HepG2 (cell line): Measurements from ENCODE around the gene PNPLA1. TPM values are rescaled to one million over a fixed set of nuclear protein-coding genes. Genes with fewer than 3 reads are reported as not detected.

ENCODE experiments used
- ATAC-seq: fragments of 200-7000 bp; cut with Tn5 transposase; 3 replicates; pipeline ENCODE4 v1.9.1; 2020; ENCODE audit warnings: mild to moderate bottlenecking, moderate library complexity
- BruUV-seq: library from RNA; stranded (reverse); fragments of 400-500 nt; replicated peaks from 2 replicates; lab custom pipeline; 2021; lab: Mats Ljungman, UMichigan
- CTCF ChIA-PET: fragments of 300-600 bp; formaldehyde crosslinking; extraction: SDS; loops from one replicate; lab custom pipeline; 2021; ENCODE audit warnings: low total read pairs, inconsistent platforms, low intra/inter-chr PET ratio; lab: Yijun Ruan, JAX
- POLR2A ChIA-PET: fragments of 350-600 bp; sonication (Branson Sonifier 250); formaldehyde crosslinking; loops from one replicate; lab custom pipeline; 2020; ENCODE audit warnings: antibody characterized with exemption, inconsistent platforms; lab: Yijun Ruan, JAX
- DNase-seq: peaks from one replicate; pipeline ENCODE4 v3.0.0-alpha.2; 2015; ENCODE audit warnings: low spot score
- FAIRE-seq: peaks from 3 replicates; lab custom pipeline; 2011; peaks lifted over from hg19 to GRCh38; lab: Jason Lieb, UNC
- H2AFZ ChIP-seq: one replicate; pipeline ENCODE4 v1.6.1; 2011; ENCODE audit warnings: low read length, inconsistent platforms
- H3K27ac ChIP-seq: fragments of 300-600 bp; 3 replicates; pipeline ENCODE4 v1.8.0; 2011; ENCODE audit warnings: mixed run types, mild to moderate bottlenecking, mixed read lengths, low read length, inconsistent platforms; ENCODE audit not compliant: insufficient read depth; ENCODE audit errors: extremely low read length
- H3K27me3 ChIP-seq, 2 experiments: fragments of 200-600 bp in 1 of 2; 2 replicates in 1 of 2; 3 replicates in 1 of 2; pipeline versions ENCODE4 v1.6.0 to v1.8.0; 2011; ENCODE audit warnings: low read length in 2 of 2, mild to moderate bottlenecking in 2 of 2, moderate library complexity in 2 of 2, inconsistent platforms in 1 of 2; ENCODE audit not compliant: insufficient read depth in 2 of 2, control insufficient read depth in 1 of 2
- H3K36me3 ChIP-seq, 2 experiments: fragments of 200-600 bp in 1 of 2; replicated peaks in 1 of 2; 2 replicates in 1 of 2; 3 replicates in 1 of 2; pipeline versions ENCODE4 v1.5.1 to v1.8.0; 2011; ENCODE audit warnings: low read length in 2 of 2, inconsistent platforms in 1 of 2; ENCODE audit not compliant: insufficient read depth in 2 of 2, control insufficient read depth in 1 of 2
- H3K4me1 ChIP-seq: 2 replicates; pipeline ENCODE4 v1.5.1; 2012; ENCODE audit warnings: low read length, inconsistent platforms; ENCODE audit not compliant: insufficient read depth
- H3K4me2 ChIP-seq: 2 replicates; pipeline ENCODE4 v1.6.0; 2011; ENCODE audit warnings: low read depth, low read length, inconsistent platforms
- H3K4me3 ChIP-seq, 3 experiments: fragments of 200-600 bp in 1 of 3; sonication (generic), shearing (Covaris generic) in 1 of 3; replicated peaks in 1 of 3; 2 replicates each; pipeline ENCODE4 v1.5.1; 2011 to 2016; ENCODE audit warnings: low read length in 3 of 3, inconsistent platforms in 2 of 3, low read depth in 2 of 3, mild to moderate bottlenecking in 2 of 3, control low read depth in 1 of 3, mixed read lengths in 1 of 3; ENCODE audit not compliant: insufficient read depth in 1 of 3
- H3K79me2 ChIP-seq: one replicate; pipeline ENCODE4 v1.6.1; 2011; ENCODE audit warnings: low read length, inconsistent platforms; ENCODE audit not compliant: insufficient read depth
- H3K9ac ChIP-seq: 2 replicates; pipeline ENCODE4 v1.6.0; 2011; ENCODE audit warnings: mild to moderate bottlenecking, low read depth, low read length, inconsistent platforms; ENCODE audit not compliant: insufficient read depth
- H3K9me3 ChIP-seq: 2 replicates; pipeline ENCODE4 v1.5.1; 2012; ENCODE audit warnings: mild to moderate bottlenecking, low read length
- H4K20me1 ChIP-seq: 2 replicates; pipeline ENCODE4 v1.6.0; 2011; ENCODE audit warnings: inconsistent platforms, mild to moderate bottlenecking, low read length, moderate library complexity; ENCODE audit not compliant: insufficient read depth
- CHD4 ChIP-seq: fragments of 200-600 bp; sonication (generic); IDR thresholded peaks from 2 replicates; pipeline ENCODE4 v1.7.0; 2017; ENCODE audit warnings: mild to moderate bottlenecking, low read length, borderline replicate concordance
- FOXA1 ChIP-seq, 2 experiments: fragments of 450-650 bp in 1 of 2; sonication (generic) in 1 of 2; formaldehyde crosslinking in 1 of 2; IDR thresholded peaks; 2 replicates each; pipeline versions ENCODE4 v1.4.0 to v1.6.1; 2016 to 2020; ENCODE audit warnings: missing genetic modification reagents in 1 of 2
- JDP2 ChIP-seq: sonication (generic); formaldehyde crosslinking; IDR thresholded peaks from 2 replicates; pipeline ENCODE4 v1.8.1; 2022; ENCODE audit warnings: missing genetic modification reagents, borderline replicate concordance
- KLF9 ChIP-seq: IDR thresholded peaks from 2 replicates; pipeline ENCODE4 v1.6.1; 2016; ENCODE audit warnings: low read depth
- KMT2A ChIP-seq: sonication (generic); formaldehyde crosslinking; IDR thresholded peaks from 2 replicates; pipeline ENCODE4 v1.4.0; 2020; ENCODE audit warnings: missing genetic modification reagents
- SALL1 ChIP-seq: sonication (generic); formaldehyde crosslinking; IDR thresholded peaks from 2 replicates; pipeline ENCODE4 v1.8.0; 2022; ENCODE audit warnings: mild to moderate bottlenecking, missing genetic modification reagents
- TEAD3 ChIP-seq: optimal IDR thresholded peaks from 2 replicates; pipeline ENCODE3; 2016; ENCODE audit warnings: borderline replicate concordance
- ZNF382 ChIP-seq: sonication (generic); formaldehyde crosslinking; IDR thresholded peaks from 2 replicates; pipeline ENCODE4 v1.5.0; 2020; ENCODE audit warnings: missing genetic modification reagents, mild to moderate bottlenecking, borderline replicate concordance
- ZNF430 ChIP-seq: sonication (generic); formaldehyde crosslinking; IDR thresholded peaks from 2 replicates; pipeline ENCODE4 v1.9.0; 2021; ENCODE audit warnings: mild to moderate bottlenecking, missing genetic modification reagents
- ZNF678 ChIP-seq: sonication (generic); formaldehyde crosslinking; IDR thresholded peaks from 2 replicates; pipeline ENCODE4 v1.4.0; 2020; ENCODE audit warnings: mild to moderate bottlenecking, missing genetic modification reagents
- ZNF83 ChIP-seq: sonication (generic); formaldehyde crosslinking; IDR thresholded peaks from 2 replicates; pipeline ENCODE4 v1.4.0; 2020; ENCODE audit warnings: missing genetic modification reagents, mild to moderate bottlenecking, borderline replicate concordance
- ZNF839 ChIP-seq: sonication (generic); formaldehyde crosslinking; IDR thresholded peaks from 2 replicates; pipeline ENCODE4 v1.4.0; 2020; ENCODE audit warnings: missing genetic modification reagents, mild to moderate bottlenecking, borderline replicate concordance
- ZSCAN30 ChIP-seq: sonication (generic); formaldehyde crosslinking; IDR thresholded peaks from 2 replicates; pipeline ENCODE4 v1.5.0; 2020; ENCODE audit warnings: mild to moderate bottlenecking, missing genetic modification reagents
- WGBS: methylation state at CpG from one replicate; pipeline ENCODE4 v1.1.6; 2017; ENCODE audit warnings: low lambda C conversion rate; 5-methylcytosine and 5-hydroxymethylcytosine counted together
- in situ Hi-C: cut with HindIII; loops from 2 replicates; pipeline ENCODE4 v1.10.0; 2017; ENCODE audit warnings: low pct_unique_long_range_greater_than_20kb; ENCODE audit not compliant: extremely low pct_ligation_motif_present
- intact Hi-C: fragments of 100-400 bp; cut with micrococcal nuclease; formaldehyde crosslinking; loops from one replicate; pipeline ENCODE4 v1.10.0; 2022; ENCODE audit not compliant: unreplicated experiment
- polyA plus RNA-seq, 8 experiments: library from polyadenylated mRNA; depleted of rRNA in 3 of 8; stranded (reverse) in 7 of 8; unstranded in 1 of 8; fragments of >200 nt; fragmentation: Illumina TruSeq in 4 of 8; extraction: Trizol in 4 of 8; gene quantifications; 2 replicates each; pipeline versions ENCODE4 v1.2.1 to v1.2.3, GENCODE V29; 2011 to 2016; ENCODE audit warnings: low read depth in 4 of 8, missing spikeins in 1 of 8, mixed read lengths in 1 of 8; ENCODE audit not compliant: insufficient read depth in 1 of 8
- total RNA-seq, 5 experiments: library from RNA; depleted of rRNA; stranded (reverse); fragments of >200 nt; fragmentation: Illumina TruSeq; extraction: Trizol; gene quantifications; 2 replicates each; pipeline ENCODE4 v1.2.3, GENCODE V29; 2016; ENCODE audit warnings: low read depth in 1 of 5
- TF ChIP-seq, protein P1 (sequence below): IDR thresholded peaks from 2 replicates; pipeline ENCODE4 v1.6.1; 2016; ENCODE audit warnings: low read depth, borderline replicate concordance
- TF ChIP-seq, protein P2 (sequence below): IDR thresholded peaks from 2 replicates; pipeline ENCODE4 v1.6.1; 2016; ENCODE audit warnings: low read depth
- TF ChIP-seq, protein P3 (sequence below): sonication (generic); formaldehyde crosslinking; IDR thresholded peaks from 2 replicates; pipeline ENCODE4 v1.4.0; 2020; ENCODE audit warnings: missing genetic modification reagents

The PNPLA1 gene
- total and polyA plus RNA-seq, 2 of the 13 experiments (the other 11 are each of a cell fraction or from before 2014, with no cell fraction given): not detected

DNA sequence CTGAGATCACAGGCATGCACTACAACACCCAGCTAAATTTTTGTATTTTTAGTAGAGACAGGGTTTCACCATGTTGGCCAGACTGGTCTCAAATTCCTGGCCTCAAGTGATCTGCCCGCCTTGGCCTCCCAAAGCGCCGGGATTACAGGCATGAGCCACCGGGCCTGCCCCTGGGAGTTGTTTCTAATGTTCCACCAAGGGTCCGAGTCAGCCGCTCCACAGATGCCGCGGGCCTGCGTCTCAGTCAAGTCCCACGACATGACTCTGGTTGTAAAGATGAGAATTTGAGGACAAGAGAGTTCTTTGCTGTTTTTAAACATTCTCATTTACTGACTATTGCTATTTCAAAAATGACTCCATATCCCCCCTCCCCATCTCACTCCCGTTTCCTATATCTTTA, 36.0 kb downstream of the PNPLA1 start:
- no peak overlapping the region for H3K9ac ChIP-seq
- no peak overlapping the region for H3K4me3 ChIP-seq
- no peaks in the 10 kb centered on the region for H3K9me3 ChIP-seq
- H3K27ac ChIP-seq: no peak overlapping the region
- in situ Hi-C loops (no loop called here), intact Hi-C loops (no loop called here)
- ChIA-PET POLR2A (no interaction called here), CTCF (no interaction called here)
- no peaks in the 10 kb centered on the region for H3K36me3 ChIP-seq
- no peak overlapping the region for H2AFZ ChIP-seq
- H4K20me1 ChIP-seq: no peaks in the 10 kb centered on the region
- no peak for FAIRE-seq
- no peak for TF ChIP-seq TEAD3 (CRISPR knock-in tag)
- TF ChIP-seq, protein P1, sequence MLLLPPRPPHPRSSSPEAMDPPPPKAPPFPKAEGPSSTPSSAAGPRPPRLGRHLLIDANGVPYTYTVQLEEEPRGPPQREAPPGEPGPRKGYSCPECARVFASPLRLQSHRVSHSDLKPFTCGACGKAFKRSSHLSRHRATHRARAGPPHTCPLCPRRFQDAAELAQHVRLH (CRISPR knock-in tag): no peak
- no peak for TF ChIP-seq FOXA1 (IDR thresholded peaks at IDR 0.05)
- TF ChIP-seq FOXA1 (CRISPR knock-in tag; IDR thresholded peaks at IDR 0.05): no peak
- TF ChIP-seq SALL1 (CRISPR knock-in tag): no peak
- no peak for TF ChIP-seq ZNF83 (CRISPR knock-in tag)
- TF ChIP-seq, protein P2, sequence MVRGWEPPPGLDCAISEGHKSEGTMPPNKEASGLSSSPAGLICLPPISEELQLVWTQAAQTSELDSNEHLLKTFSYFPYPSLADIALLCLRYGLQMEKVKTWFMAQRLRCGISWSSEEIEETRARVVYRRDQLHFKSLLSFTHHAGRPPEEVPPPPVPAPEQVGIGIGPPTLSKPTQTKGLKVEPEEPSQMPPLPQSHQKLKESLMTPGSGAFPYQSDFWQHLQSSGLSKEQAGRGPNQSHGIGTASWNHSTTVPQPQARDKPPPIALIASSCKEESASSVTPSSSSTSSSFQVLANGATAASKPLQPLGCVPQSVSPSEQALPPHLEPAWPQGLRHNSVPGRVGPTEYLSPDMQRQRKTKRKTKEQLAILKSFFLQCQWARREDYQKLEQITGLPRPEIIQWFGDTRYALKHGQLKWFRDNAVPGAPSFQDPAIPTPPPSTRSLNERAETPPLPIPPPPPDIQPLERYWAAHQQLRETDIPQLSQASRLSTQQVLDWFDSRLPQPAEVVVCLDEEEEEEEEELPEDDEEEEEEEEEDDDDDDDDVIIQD (CRISPR knock-in tag): no peak
- TF ChIP-seq, protein P3, sequence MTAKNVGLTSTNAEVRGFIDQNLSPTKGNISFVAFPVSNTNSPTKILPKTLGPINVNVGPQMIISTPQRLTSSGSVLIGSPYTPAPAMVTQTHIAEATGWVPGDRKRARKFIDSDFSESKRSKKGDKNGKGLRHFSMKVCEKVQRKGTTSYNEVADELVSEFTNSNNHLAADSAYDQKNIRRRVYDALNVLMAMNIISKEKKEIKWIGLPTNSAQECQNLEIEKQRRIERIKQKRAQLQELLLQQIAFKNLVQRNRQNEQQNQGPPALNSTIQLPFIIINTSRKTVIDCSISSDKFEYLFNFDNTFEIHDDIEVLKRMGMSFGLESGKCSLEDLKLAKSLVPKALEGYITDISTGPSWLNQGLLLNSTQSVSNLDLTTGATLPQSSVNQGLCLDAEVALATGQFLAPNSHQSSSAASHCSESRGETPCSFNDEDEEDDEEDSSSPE (CRISPR knock-in tag): no peak
- TF ChIP-seq ZNF678 (CRISPR knock-in tag): no peak
- no peak for TF ChIP-seq ZNF430
- TF ChIP-seq ZNF839: no peak
- no peak for TF ChIP-seq CHD4
- TF ChIP-seq ZNF382 (CRISPR knock-in tag): no peak
- no peak for TF ChIP-seq KMT2A (CRISPR knock-in tag)
- no peak for TF ChIP-seq KLF9 (CRISPR knock-in tag)
- no peak for TF ChIP-seq JDP2
- no peak for TF ChIP-seq ZSCAN30 (CRISPR knock-in tag)
- peaks cover 0 to 35% of the 10 kb centered on the region in 2 experiments; a peak in 2 of 5 replicates for H3K27me3 ChIP-seq
- WGBS: 37% methylated on average over 10 of the region's 11 CpGs
- no peak overlapping the region for H3K4me2 ChIP-seq
- DNase-seq: no peak
- BruUV-seq: no TSS peak
- ATAC-seq: no peak
- no peaks in the 10 kb centered on the region for H3K4me1 ChIP-seq
- no peaks in the 10 kb centered on the region for H3K79me2 ChIP-seq
